ENCODE results near the gene CXCL8. TPM values are rescaled to one million over a fixed set of nuclear protein-coding genes. Genes with fewer than 3 reads are reported as not detected.

CXCL8 gene
- total and polyA plus RNA-seq, 9 of the 15 experiments (the other 6 are each of a cell fraction or from before 2014, with no cell fraction given), result 1.6 to 7.7 (median 3.3) TPM

- TF ChIP-seq, protein P1, sequence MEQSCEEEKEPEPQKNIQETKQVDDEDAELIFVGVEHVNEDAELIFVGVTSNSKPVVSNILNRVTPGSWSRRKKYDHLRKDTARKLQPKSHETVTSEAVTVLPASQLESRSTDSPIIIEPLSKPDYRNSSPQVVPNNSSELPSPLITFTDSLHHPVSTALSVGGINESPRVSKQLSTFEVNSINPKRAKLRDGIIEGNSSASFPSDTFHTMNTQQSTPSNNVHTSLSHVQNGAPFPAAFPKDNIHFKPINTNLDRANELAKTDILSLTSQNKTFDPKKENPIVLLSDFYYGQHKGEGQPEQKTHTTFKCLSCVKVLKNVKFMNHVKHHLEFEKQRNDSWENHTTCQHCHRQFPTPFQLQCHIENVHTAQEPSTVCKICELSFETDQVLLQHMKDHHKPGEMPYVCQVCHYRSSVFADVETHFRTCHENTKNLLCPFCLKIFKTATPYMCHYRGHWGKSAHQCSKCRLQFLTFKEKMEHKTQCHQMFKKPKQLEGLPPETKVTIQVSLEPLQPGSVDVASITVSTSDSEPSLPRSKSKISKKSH (CRISPR knock-in tag; IDR thresholded peaks at IDR 0.05), result no peak
- TF ChIP-seq ZNF57 (CRISPR knock-in tag; IDR thresholded peaks at IDR 0.05) (no peak), HNRNPL (IDR thresholded peaks at IDR 0.05; ENCODE audit: low read depth, low read length) (no peak), CEBPG (CRISPR knock-in tag; IDR thresholded peaks at IDR 0.05) (no peak), CEBPG (tag; conservative IDR thresholded peaks at IDR 0.05 in 1 of 2, IDR thresholded peaks at IDR 0.05 in 1 of 2) (peak in 1 of 2 experiments; percentile 54; a peak in 2 of 4 replicates), ZBTB7A (IDR thresholded peaks at IDR 0.05; ENCODE audit: borderline replicate concordance, control insufficient read depth, low read depth, low read length) (no peak), RBBP5 (IDR thresholded peaks at IDR 0.05; ENCODE audit: borderline replicate concordance, insufficient read depth, low read length, poor library complexity, severe bottlenecking) (no peak), XRCC3 (IDR thresholded peaks at IDR 0.05) (no peak)
- TF ChIP-seq, protein P2, sequence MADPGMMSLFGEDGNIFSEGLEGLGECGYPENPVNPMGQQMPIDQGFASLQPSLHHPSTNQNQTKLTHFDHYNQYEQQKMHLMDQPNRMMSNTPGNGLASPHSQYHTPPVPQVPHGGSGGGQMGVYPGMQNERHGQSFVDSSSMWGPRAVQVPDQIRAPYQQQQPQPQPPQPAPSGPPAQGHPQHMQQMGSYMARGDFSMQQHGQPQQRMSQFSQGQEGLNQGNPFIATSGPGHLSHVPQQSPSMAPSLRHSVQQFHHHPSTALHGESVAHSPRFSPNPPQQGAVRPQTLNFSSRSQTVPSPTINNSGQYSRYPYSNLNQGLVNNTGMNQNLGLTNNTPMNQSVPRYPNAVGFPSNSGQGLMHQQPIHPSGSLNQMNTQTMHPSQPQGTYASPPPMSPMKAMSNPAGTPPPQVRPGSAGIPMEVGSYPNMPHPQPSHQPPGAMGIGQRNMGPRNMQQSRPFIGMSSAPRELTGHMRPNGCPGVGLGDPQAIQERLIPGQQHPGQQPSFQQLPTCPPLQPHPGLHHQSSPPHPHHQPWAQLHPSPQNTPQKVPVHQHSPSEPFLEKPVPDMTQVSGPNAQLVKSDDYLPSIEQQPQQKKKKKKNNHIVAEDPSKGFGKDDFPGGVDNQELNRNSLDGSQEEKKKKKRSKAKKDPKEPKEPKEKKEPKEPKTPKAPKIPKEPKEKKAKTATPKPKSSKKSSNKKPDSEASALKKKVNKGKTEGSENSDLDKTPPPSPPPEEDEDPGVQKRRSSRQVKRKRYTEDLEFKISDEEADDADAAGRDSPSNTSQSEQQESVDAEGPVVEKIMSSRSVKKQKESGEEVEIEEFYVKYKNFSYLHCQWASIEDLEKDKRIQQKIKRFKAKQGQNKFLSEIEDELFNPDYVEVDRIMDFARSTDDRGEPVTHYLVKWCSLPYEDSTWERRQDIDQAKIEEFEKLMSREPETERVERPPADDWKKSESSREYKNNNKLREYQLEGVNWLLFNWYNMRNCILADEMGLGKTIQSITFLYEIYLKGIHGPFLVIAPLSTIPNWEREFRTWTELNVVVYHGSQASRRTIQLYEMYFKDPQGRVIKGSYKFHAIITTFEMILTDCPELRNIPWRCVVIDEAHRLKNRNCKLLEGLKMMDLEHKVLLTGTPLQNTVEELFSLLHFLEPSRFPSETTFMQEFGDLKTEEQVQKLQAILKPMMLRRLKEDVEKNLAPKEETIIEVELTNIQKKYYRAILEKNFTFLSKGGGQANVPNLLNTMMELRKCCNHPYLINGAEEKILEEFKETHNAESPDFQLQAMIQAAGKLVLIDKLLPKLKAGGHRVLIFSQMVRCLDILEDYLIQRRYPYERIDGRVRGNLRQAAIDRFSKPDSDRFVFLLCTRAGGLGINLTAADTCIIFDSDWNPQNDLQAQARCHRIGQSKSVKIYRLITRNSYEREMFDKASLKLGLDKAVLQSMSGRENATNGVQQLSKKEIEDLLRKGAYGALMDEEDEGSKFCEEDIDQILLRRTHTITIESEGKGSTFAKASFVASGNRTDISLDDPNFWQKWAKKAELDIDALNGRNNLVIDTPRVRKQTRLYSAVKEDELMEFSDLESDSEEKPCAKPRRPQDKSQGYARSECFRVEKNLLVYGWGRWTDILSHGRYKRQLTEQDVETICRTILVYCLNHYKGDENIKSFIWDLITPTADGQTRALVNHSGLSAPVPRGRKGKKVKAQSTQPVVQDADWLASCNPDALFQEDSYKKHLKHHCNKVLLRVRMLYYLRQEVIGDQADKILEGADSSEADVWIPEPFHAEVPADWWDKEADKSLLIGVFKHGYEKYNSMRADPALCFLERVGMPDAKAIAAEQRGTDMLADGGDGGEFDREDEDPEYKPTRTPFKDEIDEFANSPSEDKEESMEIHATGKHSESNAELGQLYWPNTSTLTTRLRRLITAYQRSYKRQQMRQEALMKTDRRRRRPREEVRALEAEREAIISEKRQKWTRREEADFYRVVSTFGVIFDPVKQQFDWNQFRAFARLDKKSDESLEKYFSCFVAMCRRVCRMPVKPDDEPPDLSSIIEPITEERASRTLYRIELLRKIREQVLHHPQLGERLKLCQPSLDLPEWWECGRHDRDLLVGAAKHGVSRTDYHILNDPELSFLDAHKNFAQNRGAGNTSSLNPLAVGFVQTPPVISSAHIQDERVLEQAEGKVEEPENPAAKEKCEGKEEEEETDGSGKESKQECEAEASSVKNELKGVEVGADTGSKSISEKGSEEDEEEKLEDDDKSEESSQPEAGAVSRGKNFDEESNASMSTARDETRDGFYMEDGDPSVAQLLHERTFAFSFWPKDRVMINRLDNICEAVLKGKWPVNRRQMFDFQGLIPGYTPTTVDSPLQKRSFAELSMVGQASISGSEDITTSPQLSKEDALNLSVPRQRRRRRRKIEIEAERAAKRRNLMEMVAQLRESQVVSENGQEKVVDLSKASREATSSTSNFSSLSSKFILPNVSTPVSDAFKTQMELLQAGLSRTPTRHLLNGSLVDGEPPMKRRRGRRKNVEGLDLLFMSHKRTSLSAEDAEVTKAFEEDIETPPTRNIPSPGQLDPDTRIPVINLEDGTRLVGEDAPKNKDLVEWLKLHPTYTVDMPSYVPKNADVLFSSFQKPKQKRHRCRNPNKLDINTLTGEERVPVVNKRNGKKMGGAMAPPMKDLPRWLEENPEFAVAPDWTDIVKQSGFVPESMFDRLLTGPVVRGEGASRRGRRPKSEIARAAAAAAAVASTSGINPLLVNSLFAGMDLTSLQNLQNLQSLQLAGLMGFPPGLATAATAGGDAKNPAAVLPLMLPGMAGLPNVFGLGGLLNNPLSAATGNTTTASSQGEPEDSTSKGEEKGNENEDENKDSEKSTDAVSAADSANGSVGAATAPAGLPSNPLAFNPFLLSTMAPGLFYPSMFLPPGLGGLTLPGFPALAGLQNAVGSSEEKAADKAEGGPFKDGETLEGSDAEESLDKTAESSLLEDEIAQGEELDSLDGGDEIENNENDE (IDR thresholded peaks at IDR 0.05; ENCODE audit: low read depth, low read length), result no peak
Measured at GRCh38 chr4:73740353-73740778, at the start of gene CXCL8 (continued).
